Measurements from ENCODE around the gene TRERF1.

TRERF1 gene

GRCh38 chr6:42449917-42450476, 1.7 kb downstream of the TRERF1 start:
- H3K4me3 ChIP-seq (ENCODE audit: insufficient read depth, low read length, poor library complexity, severe bottlenecking) = no peak overlapping the region
- no peak for TF ChIP-seq CTCF (IDR thresholded peaks at IDR 0.05; ENCODE audit: insufficient read depth, low read length, poor library complexity, severe bottlenecking)
- TF ChIP-seq EZH2phosphoT487 (conservative IDR thresholded peaks at IDR 0.05; ENCODE audit: low read length) = no peak
- no peaks in the 10 kb centered on the region for H3K79me2 ChIP-seq (ENCODE audit: insufficient read depth, low read length)

GRCh38 chr6:42448927-42449659, 2.6 kb downstream of the TRERF1 start:
- Histone ChIP-seq H4K20me1 (ENCODE audit: low read depth, low read length) (no peaks in the 10 kb centered on the region), H3K9me2 (replicated peaks; ENCODE audit: insufficient read depth, low read length) (no peaks in the 10 kb centered on the region), H2AFZ (ENCODE audit: low read depth, low read length, severe bottlenecking) (no peak overlapping the region), H3K36me3 (ENCODE audit: low read length) (no peaks in the 10 kb centered on the region), H3K9me3 (ENCODE audit: insufficient read depth, low read length) (no peaks in the 10 kb centered on the region), H3F3A (ENCODE audit: insufficient read depth) (peaks cover 17% of the 10 kb centered on the region; the same call in 1 of the 2 replicates), H3K27me3 (ENCODE audit: low read length) (no peaks in the 10 kb centered on the region), H3K9ac (ENCODE audit: low read length) (no peak overlapping the region), H3K27ac (ENCODE audit: low read depth, low read length) (no peak overlapping the region), H3K79me2 (ENCODE audit: insufficient read depth, low read length) (no peaks in the 10 kb centered on the region), H3K4me2 (ENCODE audit: low read depth, low read length, poor library complexity, severe bottlenecking) (no peak overlapping the region), H3K4me3 (ENCODE audit: insufficient read depth, low read length, poor library complexity, severe bottlenecking) (no peak overlapping the region)
- no peak for TF ChIP-seq EZH2phosphoT487 (conservative IDR thresholded peaks at IDR 0.05; ENCODE audit: low read length)
- no peak for TF ChIP-seq CTCF (IDR thresholded peaks at IDR 0.05; ENCODE audit: insufficient read depth, low read length, poor library complexity, severe bottlenecking)

More at GRCh38 chr6:42449917-42450476, 1.7 kb downstream of the TRERF1 start:
- H3K9me3 ChIP-seq (ENCODE audit: insufficient read depth, low read length) = no peaks in the 10 kb centered on the region
- H3F3A ChIP-seq (ENCODE audit: insufficient read depth) = peaks cover 18% of the 10 kb centered on the region; the same call in 1 of the 2 replicates
- no peak overlapping the region for H3K27ac ChIP-seq (ENCODE audit: low read depth, low read length)
- H3K36me3 ChIP-seq (ENCODE audit: low read length) = no peaks in the 10 kb centered on the region
- no peak overlapping the region for H3K4me2 ChIP-seq (ENCODE audit: low read depth, low read length, poor library complexity, severe bottlenecking)
- no peaks in the 10 kb centered on the region for H4K20me1 ChIP-seq (ENCODE audit: low read depth, low read length)
- H2AFZ ChIP-seq (ENCODE audit: low read depth, low read length, severe bottlenecking) = no peak overlapping the region
- no peak overlapping the region for H3K9ac ChIP-seq (ENCODE audit: low read length)
- H3K9me2 ChIP-seq (replicated peaks; ENCODE audit: insufficient read depth, low read length) = no peaks in the 10 kb centered on the region
- no peaks in the 10 kb centered on the region for H3K27me3 ChIP-seq (ENCODE audit: low read length)

- Histone ChIP-seq H3K27ac (ENCODE audit: low read depth, low read length) (no peak overlapping the region), H3K79me2 (ENCODE audit: insufficient read depth, low read length) (no peaks in the 10 kb centered on the region), H3K9me3 (ENCODE audit: insufficient read depth, low read length) (no peaks in the 10 kb centered on the region), H3K4me2 (ENCODE audit: low read depth, low read length, poor library complexity, severe bottlenecking) (no peak overlapping the region), H3K27me3 (ENCODE audit: low read length) (no peaks in the 10 kb centered on the region), H3F3A (ENCODE audit: insufficient read depth) (peaks cover 10% of the 10 kb centered on the region; the same call in 1 of the 2 replicates), H4K20me1 (ENCODE audit: low read depth, low read length) (no peaks in the 10 kb centered on the region), H3K9me2 (replicated peaks; ENCODE audit: insufficient read depth, low read length) (no peaks in the 10 kb centered on the region), H3K4me3 (ENCODE audit: insufficient read depth, low read length, poor library complexity, severe bottlenecking) (no peak overlapping the region), H3K36me3 (ENCODE audit: low read length) (no peaks in the 10 kb centered on the region), H2AFZ (ENCODE audit: low read depth, low read length, severe bottlenecking) (no peak overlapping the region), H3K9ac (ENCODE audit: low read length) (no peak overlapping the region)
- TF ChIP-seq EZH2phosphoT487 (conservative IDR thresholded peaks at IDR 0.05; ENCODE audit: low read length) = no peak
- TF ChIP-seq CTCF (IDR thresholded peaks at IDR 0.05; ENCODE audit: insufficient read depth, low read length, poor library complexity, severe bottlenecking) = no peak
These were observed 3.3 kb downstream of the TRERF1 start for GRCh38 chr6:42448391-42448790.
